GM19372 (cell line): ENCODE data around the gene MYBBP1A.
"Not testable (repeated sequence)": the region's sequence is repeated elsewhere in the genome, so short reads cannot be mapped to it uniquely, and the experiment has no call there.

Experiments
- ATAC-seq: cut with Tn5 transposase; IDR thresholded peaks from one replicate; pipeline ENCODE4 v1.9.1; 2021; ENCODE audit warnings: mild to moderate bottlenecking, low read depth, moderate library complexity; ENCODE audit not compliant: unreplicated experiment

MYBBP1A gene

GRCh38 chr17:4590981-4591453 lies 35.8 kb upstream of the MYBBP1A start:
- no peak for ATAC-seq

- not testable (repeated sequence) for ATAC-seq
Observed at GRCh38 chr17:4590042-4590441, 34.9 kb upstream of the MYBBP1A start.

- ATAC-seq: no peak
Observed at GRCh38 chr17:4588898-4589625, 33.9 kb upstream of the MYBBP1A start.

GRCh38 chr17:4588391-4588790 lies 33.2 kb upstream of the MYBBP1A start:
- ATAC-seq: no peak

GRCh38 chr17:4587803-4588202 lies 32.6 kb upstream of the MYBBP1A start:
- no peak for ATAC-seq

- ATAC-seq: no peak
Observed at GRCh38 chr17:4587195-4587594, 32.0 kb upstream of the MYBBP1A start.

- ATAC-seq: no peak
Observed at GRCh38 chr17:4586043-4586442, 30.9 kb upstream of the MYBBP1A start.

- no peak for ATAC-seq
Observed at GRCh38 chr17:4585638-4585994, 30.4 kb upstream of the MYBBP1A start.

- ATAC-seq: no peak
Observed at GRCh38 chr17:4584917-4585637, 29.9 kb upstream of the MYBBP1A start.

- no peak for ATAC-seq
Observed at GRCh38 chr17:4584101-4584916, 29.1 kb upstream of the MYBBP1A start, which contains the start of gene SMTNL2. Gene SMTNL2 (plus strand): TSS chr17:4584529. CDS start chr17:4584606, 77 bp downstream.

- no peak for ATAC-seq
Observed at GRCh38 chr17:4583782-4584100, 28.6 kb upstream of the MYBBP1A start.

- no peak for ATAC-seq
Observed at GRCh38 chr17:4583206-4583605, 28.0 kb upstream of the MYBBP1A start.

GRCh38 chr17:4582691-4583090 lies 27.5 kb upstream of the MYBBP1A start:
- no peak for ATAC-seq

- ATAC-seq: no peak
Observed at GRCh38 chr17:4582101-4582501, 26.9 kb upstream of the MYBBP1A start.

- ATAC-seq: no peak
Observed at GRCh38 chr17:4580291-4580690, 25.1 kb upstream of the MYBBP1A start.

GRCh38 chr17:4579678-4580077 lies 24.5 kb upstream of the MYBBP1A start:
- no peak for ATAC-seq

GRCh38 chr17:4578349-4578748 lies 23.2 kb upstream of the MYBBP1A start:
- ATAC-seq: not testable (repeated sequence)

- ATAC-seq: no peak
Observed at GRCh38 chr17:4577386-4577993, 22.3 kb upstream of the MYBBP1A start.

- no peak for ATAC-seq
Observed at GRCh38 chr17:4576729-4577322, 21.6 kb upstream of the MYBBP1A start.

GRCh38 chr17:4576161-4576558 lies 21.0 kb upstream of the MYBBP1A start:
- ATAC-seq: no peak
